ENCODE results near the gene MCOLN2. TPM values are rescaled to one million over a fixed set of nuclear protein-coding genes. Genes with fewer than 3 reads are reported as not detected.

The MCOLN2 gene
- total and polyA plus RNA-seq, 2 of the 8 experiments (the other 6 are each of a cell fraction or from before 2014, with no cell fraction given), result 1.7 to 6.1 TPM

- TF ChIP-seq SIN3A (conservative IDR thresholded peaks at IDR 0.05 in 1 of 2, IDR thresholded peaks at IDR 0.05 in 1 of 2; ENCODE audit: low read depth in 1 of 2, low read length in 2 of 2), result no peak
- TF ChIP-seq, protein P1, sequence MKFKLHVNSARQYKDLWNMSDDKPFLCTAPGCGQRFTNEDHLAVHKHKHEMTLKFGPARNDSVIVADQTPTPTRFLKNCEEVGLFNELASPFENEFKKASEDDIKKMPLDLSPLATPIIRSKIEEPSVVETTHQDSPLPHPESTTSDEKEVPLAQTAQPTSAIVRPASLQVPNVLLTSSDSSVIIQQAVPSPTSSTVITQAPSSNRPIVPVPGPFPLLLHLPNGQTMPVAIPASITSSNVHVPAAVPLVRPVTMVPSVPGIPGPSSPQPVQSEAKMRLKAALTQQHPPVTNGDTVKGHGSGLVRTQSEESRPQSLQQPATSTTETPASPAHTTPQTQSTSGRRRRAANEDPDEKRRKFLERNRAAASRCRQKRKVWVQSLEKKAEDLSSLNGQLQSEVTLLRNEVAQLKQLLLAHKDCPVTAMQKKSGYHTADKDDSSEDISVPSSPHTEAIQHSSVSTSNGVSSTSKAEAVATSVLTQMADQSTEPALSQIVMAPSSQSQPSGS (IDR thresholded peaks at IDR 0.05; ENCODE audit: low read length), result no peak
- TF ChIP-seq JUND (IDR thresholded peaks at IDR 0.05; ENCODE audit: low read length), result no peak
- TF ChIP-seq CTBP2 (IDR thresholded peaks at IDR 0.05; ENCODE audit: borderline replicate concordance, insufficient read depth, insufficient read length, low read length), result no peak
Measured at GRCh38 chr1:85022700-85023099, 25.8 kb upstream of the MCOLN2 start (continued).

All from H1 (cell line).